Measurements from ENCODE around the gene IL25.
"Not testable (repeated sequence)": the region's sequence is repeated elsewhere in the genome, so short reads cannot be mapped to it uniquely, and the experiment has no call there.

Gene IL25

DNA sequence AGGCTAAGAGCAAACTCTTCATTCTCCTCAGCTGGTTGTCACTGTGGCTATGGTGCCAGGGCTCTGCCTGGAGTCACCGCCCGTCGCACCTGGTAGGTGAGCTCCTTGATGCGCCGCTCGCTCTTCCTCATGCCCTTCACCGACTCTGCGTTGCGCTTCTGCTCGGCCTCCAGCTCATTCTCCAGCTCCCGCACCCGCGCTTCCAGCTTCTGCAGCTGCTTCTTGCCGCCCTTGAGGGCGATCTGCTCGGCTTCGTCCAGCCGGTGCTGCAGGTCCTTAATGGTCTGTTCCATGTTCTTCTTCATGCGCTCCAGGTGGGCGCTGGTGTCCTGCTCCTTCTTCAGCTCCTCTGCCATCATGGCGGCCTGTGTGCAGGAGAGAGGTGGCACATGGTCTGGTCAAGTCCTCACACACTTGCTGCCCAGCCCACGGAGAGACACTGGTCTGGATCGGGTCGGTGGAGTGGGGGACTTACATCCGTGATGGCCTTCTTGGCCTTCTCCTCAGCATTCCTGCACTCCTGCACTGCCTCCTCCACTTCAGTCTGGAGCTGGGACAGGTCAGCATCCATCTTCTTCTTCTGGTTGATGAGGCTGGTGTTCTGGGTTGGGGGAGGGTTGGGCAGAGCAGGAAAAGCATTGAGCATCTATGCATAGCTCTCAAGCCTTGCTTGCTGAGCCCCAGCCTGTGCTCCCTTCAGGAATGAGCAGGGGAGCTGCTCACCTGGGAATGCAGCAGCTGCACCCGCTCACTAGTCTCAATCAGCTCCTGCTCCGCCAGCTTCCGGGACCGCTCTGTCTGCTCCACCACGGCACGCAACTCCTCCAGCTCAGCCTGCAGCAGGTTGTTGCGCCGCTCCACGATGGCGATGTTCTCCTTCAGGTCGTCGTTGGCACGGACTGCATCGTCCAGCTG lies 42.6 kb downstream of the IL25 start:
- H3K27ac ChIP-seq = no peak overlapping the region
- TF ChIP-seq, protein P1, sequence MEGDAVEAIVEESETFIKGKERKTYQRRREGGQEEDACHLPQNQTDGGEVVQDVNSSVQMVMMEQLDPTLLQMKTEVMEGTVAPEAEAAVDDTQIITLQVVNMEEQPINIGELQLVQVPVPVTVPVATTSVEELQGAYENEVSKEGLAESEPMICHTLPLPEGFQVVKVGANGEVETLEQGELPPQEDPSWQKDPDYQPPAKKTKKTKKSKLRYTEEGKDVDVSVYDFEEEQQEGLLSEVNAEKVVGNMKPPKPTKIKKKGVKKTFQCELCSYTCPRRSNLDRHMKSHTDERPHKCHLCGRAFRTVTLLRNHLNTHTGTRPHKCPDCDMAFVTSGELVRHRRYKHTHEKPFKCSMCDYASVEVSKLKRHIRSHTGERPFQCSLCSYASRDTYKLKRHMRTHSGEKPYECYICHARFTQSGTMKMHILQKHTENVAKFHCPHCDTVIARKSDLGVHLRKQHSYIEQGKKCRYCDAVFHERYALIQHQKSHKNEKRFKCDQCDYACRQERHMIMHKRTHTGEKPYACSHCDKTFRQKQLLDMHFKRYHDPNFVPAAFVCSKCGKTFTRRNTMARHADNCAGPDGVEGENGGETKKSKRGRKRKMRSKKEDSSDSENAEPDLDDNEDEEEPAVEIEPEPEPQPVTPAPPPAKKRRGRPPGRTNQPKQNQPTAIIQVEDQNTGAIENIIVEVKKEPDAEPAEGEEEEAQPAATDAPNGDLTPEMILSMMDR (conservative IDR thresholded peaks at IDR 0.05) = no peak
- TF ChIP-seq ZFX (IDR thresholded peaks at IDR 0.05) = no peak

- no peak overlapping the region for H3K27ac ChIP-seq
- no peak for TF ChIP-seq ZFX (IDR thresholded peaks at IDR 0.05)
- TF ChIP-seq, protein P1 (conservative IDR thresholded peaks at IDR 0.05) = no peak
Measured at GRCh38 chr14:23415821-23416778, 43.5 kb downstream of the IL25 start.

DNA sequence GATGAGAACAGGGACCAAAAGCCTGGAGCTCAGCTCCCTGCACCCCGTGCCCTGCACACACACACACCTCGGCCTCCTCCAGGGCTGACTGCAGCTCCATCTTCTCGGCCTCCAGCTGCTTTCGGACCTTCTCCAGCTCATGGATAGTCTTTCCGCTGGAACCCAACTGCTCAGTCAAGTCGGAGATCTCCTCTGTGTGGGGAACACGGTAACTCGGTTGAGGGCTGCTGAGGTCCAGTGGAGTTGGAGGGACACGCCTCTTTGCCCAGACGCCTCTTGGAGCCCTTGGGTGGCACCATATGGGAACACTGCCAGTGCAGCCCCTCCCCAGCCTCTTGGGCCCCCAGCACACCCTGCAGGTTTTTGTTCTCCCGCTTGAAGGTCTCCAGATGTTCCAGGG lies 44.2 kb downstream of the IL25 start:
- TF ChIP-seq ZFX (IDR thresholded peaks at IDR 0.05) = no peak
- TF ChIP-seq, protein P1 (conservative IDR thresholded peaks at IDR 0.05) = no peak
- H3K27ac ChIP-seq = no peak overlapping the region

DNA sequence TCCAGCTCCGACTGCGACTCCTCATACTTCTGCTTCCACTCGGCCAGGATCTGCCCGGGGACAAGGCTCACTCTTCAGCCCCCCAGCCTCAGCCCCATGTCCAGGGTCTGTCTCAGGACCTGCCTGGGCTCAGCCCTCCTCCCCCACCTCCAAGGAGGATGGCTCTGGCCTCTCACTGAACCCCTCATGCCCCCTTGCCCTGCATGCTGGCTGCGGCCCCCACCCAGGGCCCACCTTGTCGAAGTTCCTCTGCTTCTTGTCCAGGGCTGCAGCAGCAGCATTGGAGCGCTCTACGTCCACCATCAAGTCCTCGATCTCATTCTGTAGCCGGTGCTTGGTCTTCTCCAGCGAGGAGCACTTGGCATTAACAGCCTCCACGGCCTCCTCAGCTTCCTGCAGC lies 44.7 kb downstream of the IL25 start:
- not testable (repeated sequence) for H3K27ac ChIP-seq

DNA sequence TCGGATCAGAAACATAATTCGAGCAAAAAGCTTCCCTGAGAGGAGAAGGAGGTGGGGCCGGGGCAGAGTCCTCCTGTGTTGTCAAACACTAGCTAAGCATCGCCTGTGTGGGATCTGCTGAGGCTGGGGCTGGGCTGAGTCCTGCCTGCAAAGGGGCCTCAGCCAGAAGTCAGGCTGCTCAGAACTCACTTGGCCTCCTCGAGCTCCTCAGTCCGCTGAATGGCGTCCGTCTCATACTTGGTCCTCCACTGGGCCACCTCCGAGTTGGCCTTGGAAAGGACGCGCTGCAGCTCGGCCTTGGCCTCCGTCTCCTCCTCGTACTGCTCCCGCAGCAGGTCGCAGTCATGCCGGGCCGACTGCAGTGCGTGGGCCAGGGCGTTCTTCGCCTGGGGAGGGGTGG lies 45.4 kb downstream of the IL25 start:
- H3K27ac ChIP-seq = no peak overlapping the region
- no peak for TF ChIP-seq ZFX (IDR thresholded peaks at IDR 0.05)

DNA sequence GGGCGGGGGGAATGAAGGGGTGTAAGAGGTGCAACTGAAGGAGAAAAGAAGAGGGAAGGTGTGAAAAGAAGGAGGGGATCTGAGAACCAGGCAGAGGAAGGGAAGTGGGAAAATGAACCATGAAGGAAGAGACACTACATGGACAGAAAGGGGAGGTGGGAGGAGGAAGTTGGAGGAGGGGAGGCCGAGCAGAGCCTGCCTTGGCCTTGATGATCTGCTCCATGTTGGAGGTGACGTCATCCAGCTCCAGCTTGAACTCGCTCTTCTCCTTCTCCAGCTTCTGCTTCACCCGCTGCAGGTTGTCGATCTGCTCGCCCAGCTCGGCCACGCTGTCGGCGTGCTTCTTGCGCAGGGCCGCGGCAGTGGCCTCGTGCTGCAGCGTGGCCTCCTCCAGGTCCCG lies 47.0 kb downstream of the IL25 start:
- not testable (repeated sequence) for H3K27ac ChIP-seq

- TF ChIP-seq, protein P1 (conservative IDR thresholded peaks at IDR 0.05) = no peak
- no peak for TF ChIP-seq ZFX (IDR thresholded peaks at IDR 0.05)
- H3K27ac ChIP-seq = no peak overlapping the region
Measured at GRCh38 chr14:23421594-23421993, 49.0 kb downstream of the IL25 start.

DNA sequence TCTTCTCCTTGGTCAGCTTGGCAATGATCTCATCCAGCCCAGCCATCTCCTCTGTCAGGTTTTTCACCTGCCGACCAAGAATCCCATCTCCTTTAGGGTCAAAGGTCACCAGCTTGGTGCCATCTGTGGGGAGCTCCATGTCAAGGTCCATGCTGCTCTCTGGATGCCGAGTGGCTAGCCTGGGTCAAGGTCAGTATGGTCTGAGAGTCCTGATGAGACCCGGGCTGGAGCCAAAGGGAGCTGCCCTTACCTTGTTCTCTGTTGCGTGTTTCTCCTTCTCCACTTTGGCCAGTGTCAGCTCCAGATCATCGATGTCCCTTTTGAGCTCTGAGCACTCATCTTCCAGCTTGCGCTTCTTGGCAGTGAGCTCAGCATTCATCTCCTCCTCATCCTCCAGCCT lies 51.0 kb downstream of the IL25 start:
- H3K27ac ChIP-seq = no peak overlapping the region
- TF ChIP-seq, protein P1 (conservative IDR thresholded peaks at IDR 0.05) = no peak
- TF ChIP-seq ZFX (IDR thresholded peaks at IDR 0.05) = no peak

Measured in C4-2B (cell line).